Activated T-cell treated with anti-CD3 and anti-CD28 coated beads for 4 hours (primary cell): ENCODE data around the gene PTGES3.
A peak's percentile ranks its signal among the peaks of the same experiment; 100 is the strongest.
"Not testable (repeated sequence)": the region's sequence is repeated elsewhere in the genome, so short reads cannot be mapped to it uniquely, and the experiment has no call there.

Experiments
- DNase-seq: peaks from one replicate; pipeline ENCODE4 v3.0.0-alpha.2; 2020

Gene PTGES3

DNA sequence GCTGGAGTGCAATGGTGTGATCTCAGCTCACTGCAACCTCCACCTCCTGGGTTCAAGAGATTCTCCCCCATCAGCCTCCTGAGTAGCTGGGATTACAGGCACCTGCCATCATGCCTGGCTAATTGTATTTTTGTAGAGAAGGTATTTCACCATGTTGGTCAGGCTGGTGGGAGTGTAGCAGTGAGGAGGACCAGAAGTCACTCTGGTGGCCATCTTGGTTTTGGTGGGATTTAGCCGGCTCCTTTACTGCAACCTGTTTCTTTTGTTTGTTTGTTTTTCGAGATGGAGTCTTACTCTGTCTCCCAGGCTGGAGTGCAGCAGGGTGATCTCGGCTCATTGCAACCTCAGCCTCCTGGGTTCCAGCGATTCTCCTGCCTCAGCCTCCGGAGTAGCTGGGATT is 16.4 kb upstream of the PTGES3 start:
- DNase-seq, result not testable (repeated sequence)

DNA sequence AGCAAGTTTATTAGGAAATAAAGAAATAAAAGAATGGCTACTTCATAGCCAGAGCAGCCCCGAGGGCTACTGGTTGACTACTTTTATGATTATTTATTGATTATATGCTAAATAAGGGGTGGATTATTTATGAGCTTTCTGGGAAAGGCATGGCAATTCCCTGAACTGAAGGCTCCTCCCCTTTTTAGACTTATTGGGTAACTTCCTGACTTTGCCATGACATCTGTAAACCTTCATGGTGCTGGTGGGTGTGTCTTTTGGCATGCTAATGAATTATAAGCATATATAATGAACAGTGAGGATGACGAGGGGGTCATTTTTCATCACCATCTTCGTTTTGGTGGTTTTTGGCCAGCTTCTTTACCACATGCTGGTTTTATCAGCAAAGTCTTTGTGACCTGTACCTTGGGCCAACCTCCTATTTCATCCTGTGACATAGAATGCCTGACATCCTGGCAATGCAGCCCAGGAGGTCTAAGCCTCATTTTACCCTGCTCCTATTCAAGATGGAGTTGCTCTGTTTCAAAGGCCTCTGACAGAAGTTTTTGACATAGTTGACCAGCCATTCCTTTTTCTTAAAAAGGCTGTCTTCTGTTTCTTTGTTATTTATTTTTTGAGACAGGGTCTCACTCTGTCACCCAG is 11.1 kb upstream of the PTGES3 start:
- DNase-seq, result no peak

DNA sequence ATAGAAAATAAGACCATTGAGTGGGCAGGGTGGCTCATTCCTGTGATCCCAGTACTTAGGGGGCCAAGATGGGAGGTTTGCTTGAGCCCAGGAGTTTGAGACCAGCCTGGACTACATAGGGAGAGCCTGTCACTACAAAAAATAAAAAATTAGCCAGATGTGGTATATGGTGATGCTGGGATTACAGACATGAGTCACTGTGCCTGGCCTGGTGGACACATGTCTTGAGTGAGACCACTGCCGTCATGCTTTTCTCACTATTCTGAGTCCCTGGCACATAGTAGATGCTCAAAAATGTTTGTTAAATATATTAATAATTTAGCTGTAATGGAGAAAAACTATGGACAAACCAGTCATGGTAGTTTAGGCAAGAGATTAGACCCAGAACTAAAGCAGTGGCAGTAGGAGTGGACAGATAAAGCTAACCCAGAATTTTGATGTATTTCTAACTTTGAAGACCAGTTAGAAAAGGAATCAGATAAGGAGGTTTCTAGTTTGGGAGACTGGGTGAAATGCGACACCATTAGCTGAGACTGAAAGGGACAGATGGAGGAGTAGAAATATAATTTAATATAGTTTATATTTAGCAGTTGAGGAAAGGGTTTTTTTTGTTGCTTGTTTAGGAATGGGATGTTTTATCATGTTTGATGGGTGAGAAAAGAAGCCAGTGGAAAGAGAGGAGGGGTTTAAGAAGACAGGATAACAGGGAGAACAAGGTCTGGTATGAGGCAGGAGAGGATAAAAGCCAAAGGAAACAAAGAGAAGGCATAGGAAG is 7.4 kb upstream of the PTGES3 start:
- DNase-seq, result no peak

DNA sequence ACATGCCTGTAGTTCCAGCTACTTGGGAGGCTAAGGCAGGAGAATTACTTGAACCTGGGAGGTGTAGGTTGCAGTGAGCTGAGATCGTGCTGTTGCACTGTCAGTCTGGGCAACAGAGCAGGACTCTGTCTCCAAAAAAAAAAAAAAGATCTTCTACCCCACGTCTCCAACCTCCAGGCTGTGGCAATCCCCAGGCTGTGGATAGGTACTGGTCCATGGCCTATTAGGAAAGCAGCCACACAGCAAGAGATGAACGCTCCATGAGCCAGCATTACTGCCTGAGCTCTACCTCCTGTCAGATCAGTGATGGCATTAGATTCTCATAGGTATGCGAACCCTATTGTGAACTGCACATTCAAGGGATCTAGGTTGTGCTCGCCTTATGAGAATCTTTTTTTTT is 6.1 kb upstream of the PTGES3 start:
- DNase-seq, result no peak

DNA sequence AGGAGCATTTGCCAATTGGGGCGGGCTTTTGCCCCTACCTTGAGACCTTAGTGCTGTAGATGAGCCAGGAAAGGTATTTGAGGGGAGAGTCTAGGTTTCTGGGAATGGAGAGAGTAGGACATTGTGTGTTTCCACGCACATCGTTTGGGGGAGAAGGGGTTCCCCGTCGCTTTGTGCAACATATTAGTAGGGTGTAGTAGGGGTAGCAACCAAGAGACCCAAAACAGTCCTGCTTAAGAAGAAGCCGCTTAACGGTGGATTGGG is 694 bp upstream of the PTGES3 start:
- no peak for DNase-seq

DNA sequence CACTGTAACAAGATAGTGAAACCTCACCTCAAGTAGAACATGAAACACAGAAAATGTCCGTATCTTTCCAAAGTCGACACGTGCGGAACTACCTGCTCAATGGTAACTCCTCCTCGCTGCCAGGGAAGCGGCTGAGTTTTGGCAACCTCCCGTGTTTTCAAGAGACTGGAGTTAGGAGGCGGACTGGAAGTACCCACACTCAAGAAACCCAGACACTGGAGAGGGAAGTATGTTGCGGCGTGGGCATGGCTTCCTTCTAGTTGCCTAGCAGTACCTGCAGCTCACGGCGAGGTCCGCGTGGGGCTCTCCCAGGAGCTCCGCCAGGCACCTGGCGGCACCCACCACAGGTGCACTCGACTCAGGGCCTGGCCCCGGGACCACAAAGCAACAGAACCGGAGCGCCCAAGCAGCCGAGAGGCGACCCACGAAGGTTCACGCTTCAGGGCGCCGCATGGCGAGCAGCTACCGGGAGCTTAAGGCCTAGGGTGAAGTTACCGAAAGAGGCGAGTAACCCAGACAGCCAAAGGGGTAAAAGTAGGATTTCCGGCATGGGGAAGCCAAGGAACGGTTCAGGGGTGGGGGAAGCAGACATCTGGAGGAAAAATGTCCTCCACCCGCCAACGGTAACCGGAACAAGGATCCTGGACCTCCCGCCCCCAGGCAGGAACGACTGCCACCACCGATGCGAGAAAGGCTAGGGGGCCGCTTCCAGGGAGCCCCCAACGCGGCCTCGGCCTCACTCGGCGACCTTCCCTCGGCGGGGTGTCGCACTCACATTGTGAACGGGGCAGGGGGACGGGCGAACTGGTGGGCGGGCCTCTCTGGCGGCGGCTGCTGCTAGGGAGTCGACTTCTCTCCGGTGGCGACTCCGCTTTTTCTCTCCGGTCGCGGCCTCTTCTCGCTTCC is 608 bp downstream of the PTGES3 start:
- peak; percentile 42 for DNase-seq

DNA sequence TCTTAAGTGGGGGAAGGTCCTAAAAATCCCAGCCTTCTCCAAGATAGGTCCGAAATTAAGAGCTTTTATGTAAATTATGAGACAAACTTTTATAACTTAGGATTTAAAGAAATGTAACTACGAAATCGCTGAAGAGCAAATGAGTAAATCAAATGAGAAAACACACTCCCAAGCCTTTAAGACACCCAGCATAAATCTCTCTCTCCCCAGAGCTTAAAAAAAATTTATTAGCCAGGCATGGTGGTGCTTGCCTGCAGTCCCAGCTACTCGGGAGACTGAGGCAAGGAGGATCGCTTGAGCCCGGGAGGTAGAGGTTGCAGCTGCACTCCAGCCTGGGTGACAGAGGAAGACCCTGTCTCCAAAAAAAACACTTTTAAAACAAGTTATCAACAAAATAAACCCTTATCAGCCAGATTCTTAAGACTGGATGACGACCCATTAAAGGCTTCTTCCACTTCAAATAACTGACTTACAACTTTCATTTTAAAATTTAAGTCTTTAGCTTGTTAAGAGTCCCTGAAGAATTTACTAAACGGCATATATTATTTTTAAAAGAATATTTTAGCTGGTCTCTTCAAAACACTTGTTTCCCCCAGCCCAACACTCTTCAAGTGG is 3.2 kb downstream of the PTGES3 start:
- no peak for DNase-seq

DNA sequence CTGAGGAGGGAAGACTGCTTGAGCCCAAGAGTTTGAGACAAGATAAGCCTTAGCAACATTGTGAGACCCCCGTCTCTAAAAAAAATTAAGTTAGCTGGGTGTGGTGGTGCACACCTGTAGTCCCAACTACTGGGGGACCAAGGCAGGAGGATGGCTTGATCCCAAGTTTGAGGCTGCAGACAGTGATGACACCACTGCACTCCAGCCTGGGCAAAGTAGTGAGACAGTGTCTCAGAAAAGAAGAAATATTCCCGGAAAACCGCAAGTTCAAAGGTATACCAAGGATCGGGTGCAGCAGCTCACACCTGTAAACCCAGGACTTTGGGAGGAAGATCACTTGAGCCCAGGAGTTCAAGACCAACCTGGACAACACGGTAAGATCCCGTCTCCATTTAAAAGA is 5.8 kb downstream of the PTGES3 start:
- DNase-seq, result no peak

DNA sequence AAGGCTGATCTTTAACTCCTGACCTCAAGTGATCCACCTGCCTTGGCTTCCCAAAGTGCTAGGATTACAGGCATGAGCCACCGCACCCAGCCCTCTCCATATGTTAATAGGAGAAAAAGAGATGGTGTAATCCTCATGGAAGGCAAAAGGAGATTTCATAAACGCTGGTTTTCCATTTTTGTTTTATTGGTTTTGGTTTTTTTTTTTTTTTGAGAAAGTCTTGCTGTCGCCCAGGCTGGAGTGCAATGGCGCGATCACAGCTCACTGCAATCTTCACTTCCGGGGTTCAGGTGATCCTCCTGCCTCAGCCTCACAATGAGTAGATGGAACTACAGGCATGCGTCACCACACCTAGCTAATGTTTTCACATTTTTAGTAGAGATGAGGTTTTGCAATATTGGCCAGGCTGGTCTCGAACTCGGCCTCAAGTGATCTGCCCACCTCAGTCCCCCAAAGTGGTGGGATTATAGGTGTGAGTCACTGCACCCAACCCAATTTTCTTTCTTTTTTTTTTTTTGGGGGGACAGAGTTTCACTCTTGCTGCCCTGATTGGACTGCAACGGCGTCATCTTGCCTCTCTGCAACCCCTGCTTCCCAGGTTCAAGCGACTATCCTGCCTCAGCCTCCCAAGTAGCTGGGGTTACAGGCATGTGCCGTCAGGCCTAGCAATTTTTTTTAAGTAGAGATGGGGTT is 8.1 kb downstream of the PTGES3 start:
- no peak for DNase-seq

DNA sequence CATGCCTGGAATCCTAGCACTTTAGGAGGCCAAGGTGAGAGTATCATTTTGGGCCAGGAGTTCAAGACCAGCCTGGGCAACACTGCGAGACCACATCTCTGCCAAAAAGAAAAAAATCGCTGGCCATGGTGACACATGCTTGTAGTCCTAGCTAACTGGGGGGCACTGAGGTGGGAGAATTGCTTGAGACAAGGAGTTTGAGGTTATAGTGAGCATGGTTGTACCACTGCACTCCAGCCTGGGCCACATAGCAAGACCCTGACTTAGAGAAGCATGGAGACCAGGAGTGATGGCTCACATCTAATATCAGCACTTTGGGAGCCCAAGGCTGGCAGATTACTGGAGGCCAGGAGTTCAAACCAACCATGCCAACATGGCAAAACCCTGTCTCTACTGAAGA is 9.2 kb downstream of the PTGES3 start:
- DNase-seq, result no peak

DNA sequence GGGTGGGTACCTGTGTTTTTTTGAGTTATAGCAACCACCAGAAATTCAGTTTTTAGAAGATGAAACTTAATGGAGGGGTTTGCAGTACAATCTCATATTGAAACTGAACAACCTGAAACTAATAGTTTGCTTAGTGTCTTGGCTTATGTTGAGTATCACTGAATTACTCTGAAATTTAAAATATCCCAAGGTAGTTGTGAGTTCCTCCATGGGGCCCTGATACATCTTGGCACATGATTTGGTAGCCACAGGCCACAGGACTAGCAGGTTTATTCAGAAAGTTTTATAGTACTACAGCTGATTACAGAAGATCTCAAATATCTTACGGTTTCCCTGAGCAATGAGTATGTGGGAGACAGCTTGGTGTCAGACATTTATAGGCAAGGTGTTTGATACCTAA is 10.4 kb downstream of the PTGES3 start:
- no peak for DNase-seq

DNA sequence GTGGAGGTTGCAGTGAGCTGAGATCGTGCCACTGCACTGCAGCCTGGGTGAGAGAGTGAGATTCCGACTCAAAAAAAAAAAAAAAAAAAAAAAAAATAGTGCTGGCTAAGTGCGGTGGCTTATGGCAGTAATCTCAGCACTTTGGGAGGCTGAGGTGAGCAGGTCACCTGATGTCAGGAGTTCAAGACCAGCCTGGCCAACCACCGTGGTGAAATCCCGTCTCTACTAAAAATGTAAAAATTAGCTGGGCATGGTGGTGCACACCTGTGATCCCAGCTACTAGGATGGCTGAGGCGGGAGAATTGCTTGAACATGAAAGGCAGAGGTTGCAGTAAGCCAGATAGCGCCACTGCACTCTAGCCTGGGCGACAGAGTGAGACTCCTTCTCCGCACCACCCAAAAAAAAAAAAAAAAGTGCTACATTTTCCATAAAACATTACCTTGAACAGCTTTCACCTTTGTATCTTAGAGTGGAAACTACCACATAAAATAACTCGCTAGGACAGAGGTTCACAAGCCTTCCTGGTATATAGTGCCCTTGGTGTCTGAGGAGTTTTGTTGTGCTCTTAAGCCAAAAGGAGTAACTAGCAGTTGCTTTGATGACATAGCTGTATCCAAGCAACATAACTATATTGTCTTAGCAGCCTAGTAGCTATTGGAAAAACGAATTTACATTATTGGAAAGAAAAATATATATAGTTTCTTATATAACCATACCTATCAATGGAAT is 11.1 kb downstream of the PTGES3 start:
- DNase-seq, result no peak

DNA sequence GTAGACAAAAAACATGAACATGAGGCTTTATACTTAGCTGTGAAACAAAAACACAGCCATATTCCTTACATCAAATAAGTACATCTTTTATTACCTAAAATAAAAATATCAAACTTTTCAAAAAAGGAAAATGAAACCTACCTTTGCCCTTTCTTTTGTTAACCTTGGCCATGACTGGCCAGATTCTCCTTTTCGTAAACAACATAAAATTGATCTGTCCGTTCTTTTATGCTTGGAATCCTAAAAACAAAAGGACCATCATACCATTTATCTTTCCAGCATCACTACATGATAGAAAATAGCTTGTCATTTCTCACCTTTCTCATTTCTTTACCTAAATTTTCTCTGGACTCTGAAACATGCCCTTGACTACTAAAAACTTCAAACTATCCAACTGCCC is 16.5 kb downstream of the PTGES3 start:
- no peak for DNase-seq

DNA sequence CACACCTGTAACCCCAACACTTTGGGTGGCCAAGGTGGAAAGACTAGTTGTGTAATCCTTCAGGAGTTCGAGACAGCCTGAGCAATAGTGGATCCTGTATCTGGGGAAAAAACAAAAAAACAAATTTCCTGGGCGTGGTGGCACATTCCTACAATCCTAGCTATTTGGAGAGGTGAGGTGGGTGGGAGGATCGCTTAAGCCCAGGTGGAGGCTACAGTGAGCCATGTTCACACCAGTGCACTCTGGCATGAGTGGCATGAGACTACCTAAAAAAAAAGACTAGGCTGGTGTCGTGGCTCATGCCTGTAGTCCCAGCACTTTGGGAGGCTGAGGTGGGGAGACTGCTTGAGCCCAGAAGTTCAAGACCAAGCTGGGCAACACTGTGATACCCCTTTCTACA is 17.2 kb downstream of the PTGES3 start:
- DNase-seq, result no peak

DNA sequence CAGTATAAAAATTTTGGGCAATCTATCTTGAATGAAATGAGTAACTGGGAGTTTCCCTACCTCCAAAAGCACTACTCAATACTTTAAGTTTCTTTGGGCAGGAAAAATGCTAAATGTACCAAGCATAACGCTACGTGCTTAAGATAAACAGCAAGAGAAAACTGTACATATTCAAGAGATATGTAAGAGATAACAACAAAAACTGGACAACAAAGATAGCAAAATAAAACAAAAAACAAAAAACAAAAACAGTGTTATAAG is 20.0 kb downstream of the PTGES3 start:
- no peak for DNase-seq

DNA sequence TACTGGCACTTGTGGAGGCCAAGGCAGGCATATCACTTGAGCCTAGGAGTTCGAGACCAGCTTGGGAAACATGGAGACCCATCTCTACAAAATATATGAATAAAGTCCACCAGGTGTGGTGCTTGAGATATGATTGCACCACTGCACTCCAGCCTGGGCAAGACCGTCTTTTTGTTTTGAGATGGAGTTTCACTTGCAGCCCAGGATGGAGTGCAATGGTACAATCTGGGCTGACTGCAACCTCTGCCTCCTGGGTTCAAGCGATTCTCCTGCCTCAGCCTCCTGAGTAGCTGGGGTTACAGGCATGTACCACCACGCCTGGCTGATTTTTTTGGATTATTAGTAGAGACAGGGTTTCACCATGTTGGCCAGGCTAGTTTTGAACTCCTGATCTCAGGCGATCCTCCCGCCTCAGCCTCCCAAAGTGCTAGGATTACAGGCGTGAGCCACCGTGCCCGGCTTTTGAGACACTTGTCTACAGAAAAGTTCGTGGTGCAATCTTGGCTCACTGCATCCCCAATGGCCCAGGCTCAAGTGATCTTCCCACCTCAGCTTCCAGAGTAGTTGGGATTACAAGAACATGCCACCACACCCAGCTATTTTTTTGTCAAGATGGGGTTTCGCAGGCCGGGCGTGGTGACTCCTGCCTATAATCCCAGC is 26.0 kb downstream of the PTGES3 start:
- no peak for DNase-seq

DNA sequence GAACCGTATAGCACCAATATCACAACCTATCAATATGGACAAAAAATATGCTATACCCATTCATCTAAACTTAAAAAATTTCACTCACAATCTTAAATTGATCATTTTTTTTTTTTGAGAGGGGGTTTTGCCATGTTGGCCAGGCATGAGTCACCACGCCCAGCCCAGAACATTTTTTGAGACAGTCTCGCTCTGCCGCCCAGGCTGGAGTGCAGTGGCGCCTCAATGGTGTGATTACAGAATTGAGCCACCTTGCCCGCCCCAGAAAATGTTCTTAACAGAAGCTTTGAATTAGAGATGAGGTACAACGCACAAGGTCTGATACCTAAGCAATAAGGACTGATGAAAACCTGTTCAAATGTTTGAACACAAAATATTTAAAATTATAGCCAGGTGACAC is 26.5 kb downstream of the PTGES3 start:
- DNase-seq, result no peak

DNA sequence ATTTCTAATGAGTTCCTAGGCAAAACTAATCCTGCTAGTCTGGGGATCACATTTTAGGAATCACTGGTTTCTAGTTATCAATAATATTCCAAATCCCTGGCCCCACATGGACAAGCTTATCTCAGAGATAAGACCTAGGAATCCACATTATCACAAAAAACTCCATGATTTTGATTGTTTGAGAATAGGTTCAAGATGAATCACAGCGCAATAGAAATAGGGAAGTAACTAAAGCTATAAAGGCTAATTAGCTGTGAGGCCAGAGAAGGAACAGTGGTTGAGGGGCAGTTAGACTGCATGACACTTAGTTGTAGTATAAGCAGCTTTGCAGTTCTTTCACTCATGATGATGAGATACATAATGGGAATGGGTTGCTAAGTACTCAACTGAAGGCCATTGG is 29.2 kb downstream of the PTGES3 start:
- DNase-seq, result no peak

DNA sequence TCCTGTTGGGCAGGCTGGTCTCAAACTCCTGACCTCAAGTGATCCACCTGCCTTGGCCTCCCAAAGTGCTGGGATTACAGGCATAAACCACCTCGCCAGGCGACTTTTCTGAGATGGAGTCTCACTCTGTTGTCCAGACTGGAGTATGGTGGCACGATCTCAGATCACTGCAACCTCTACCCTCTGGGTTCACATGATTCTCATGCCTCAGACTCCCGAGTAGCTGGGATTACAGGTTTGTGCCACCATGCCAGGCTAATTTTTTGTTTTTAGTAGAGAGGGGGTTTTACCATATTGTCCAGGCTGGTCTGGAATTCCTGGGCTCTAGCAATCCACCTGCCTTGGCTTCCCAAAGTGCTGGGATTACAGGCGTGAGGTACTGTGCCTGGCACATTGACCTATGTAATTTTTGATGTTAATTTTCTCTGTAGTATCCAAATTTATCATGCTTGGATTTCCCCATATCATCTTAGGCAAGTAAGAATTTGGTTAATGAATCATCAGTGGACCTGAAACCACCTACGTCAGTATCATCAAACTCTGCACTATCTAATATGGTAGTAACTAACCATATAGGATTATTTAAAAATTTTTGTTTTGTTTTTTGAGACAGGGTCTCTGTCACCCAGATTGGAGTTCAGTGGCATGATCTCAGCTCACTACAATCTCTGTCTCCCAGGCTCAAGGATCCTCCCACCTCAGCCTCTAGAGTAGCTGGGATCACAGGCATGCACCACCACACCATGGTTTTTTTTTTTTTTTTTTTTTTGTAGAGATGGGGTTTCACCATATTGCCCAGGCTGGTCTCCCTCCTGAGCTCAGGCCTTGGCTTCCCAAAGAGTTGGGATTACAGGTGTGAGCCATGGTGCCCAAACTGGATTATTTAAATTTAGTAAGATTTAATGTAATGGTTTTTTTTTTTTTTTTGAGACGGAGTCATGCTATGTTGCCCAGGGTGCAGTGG is 30.4 kb downstream of the PTGES3 start:
- DNase-seq, result no peak

DNA sequence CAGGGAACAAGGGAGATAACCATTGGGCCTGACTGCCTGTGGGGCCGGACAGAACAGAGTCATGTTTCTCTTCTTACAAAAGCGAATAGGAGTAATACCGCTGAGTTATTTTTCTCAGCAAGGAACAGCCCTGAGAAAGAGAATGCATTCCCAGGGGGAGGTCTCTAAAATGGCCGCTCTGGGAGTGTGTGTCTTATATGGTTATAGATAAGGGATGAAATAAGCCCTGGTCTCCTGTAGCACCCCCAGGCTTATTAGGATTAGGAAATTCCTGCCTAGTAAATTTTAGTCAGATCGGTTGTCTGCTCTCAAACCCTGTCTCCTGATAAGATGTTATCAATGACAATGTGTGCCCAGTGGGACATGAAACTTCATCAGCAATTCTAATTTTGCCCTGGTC is 34.3 kb downstream of the PTGES3 start:
- DNase-seq, result not testable (repeated sequence)

DNA sequence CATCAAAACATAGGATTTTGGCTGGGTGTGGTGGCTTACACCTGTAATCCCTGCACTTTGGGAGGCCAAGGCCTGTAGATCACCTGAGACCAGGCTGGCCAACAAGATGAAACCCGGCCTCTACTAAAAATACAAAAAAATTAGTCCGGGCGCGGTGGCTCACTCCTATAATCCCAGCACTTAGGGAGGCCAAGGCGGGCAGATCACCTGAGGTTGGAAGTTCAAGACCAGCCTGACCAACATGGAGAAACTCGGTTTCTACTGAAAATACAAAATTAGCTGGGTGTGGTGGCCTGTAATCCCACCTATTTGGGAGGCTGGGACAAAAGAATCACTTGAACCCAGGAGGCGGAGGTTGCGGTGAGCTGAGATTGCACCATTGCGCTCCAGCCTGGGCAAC is 40.1 kb downstream of the PTGES3 start:
- not testable (repeated sequence) for DNase-seq
